GM12878 (cell line): Measurements from ENCODE around the gene SHC2. TPM values are rescaled to one million over a fixed set of nuclear protein-coding genes. Genes with fewer than 3 reads are reported as not detected.

Experiments
- CHD2 ChIP-seq: IDR thresholded peaks from 2 replicates; pipeline ENCODE4 v1.6.1; 2011; ENCODE audit warnings: low read depth, low read length, improper control_type of control experiment, borderline replicate concordance
- CREB1 ChIP-seq: IDR thresholded peaks from 2 replicates; pipeline ENCODE4 v1.6.1; 2012; ENCODE audit warnings: low read depth, mild to moderate bottlenecking, inconsistent platforms
- EZH2 ChIP-seq: IDR thresholded peaks from 2 replicates; pipeline ENCODE4 v1.6.1; 2012; ENCODE audit warnings: low read depth, mild to moderate bottlenecking, control low read depth, inconsistent platforms, low read length, borderline replicate concordance; ENCODE audit not compliant: control insufficient read depth
- GATAD2B ChIP-seq: fragments of 450-650 bp; conservative IDR thresholded peaks from 2 replicates; pipeline ENCODE4 v1.6.1; 2017; ENCODE audit warnings: low read depth, mild to moderate bottlenecking, moderate library complexity
- MEF2B ChIP-seq: fragments of 450-650 bp; IDR thresholded peaks from 2 replicates; pipeline ENCODE4 v1.6.1; 2018; ENCODE audit warnings: mild to moderate bottlenecking, moderate library complexity; ENCODE audit not compliant: partially characterized antibody, poor library complexity, severe bottlenecking
- NFIC ChIP-seq: IDR thresholded peaks from 2 replicates; pipeline ENCODE4 v1.6.1; 2012; ENCODE audit warnings: low read depth, mild to moderate bottlenecking, inconsistent platforms, low read length, moderate library complexity
- NFXL1 ChIP-seq: fragments of 450-650 bp; IDR thresholded peaks from 2 replicates; pipeline ENCODE4 v1.6.1; 2017; ENCODE audit warnings: antibody characterized with exemption, mild to moderate bottlenecking, borderline replicate concordance
- POLR2A ChIP-seq: IDR thresholded peaks from 2 replicates; pipeline ENCODE4 v1.6.1; 2011; ENCODE audit warnings: low read depth, mild to moderate bottlenecking, low read length
- POLR2AphosphoS5 ChIP-seq: IDR thresholded peaks from 2 replicates; pipeline ENCODE4 v1.6.1; 2011; ENCODE audit warnings: mild to moderate bottlenecking, low read length, inconsistent platforms
- POU2F2 ChIP-seq: IDR thresholded peaks from 3 replicates; pipeline ENCODE4 v1.6.1; 2011; ENCODE audit warnings: low read depth, mild to moderate bottlenecking, low read length, borderline replicate concordance
- SIX5 ChIP-seq: IDR thresholded peaks from 2 replicates; pipeline ENCODE4 v1.6.1; 2011; ENCODE audit warnings: mild to moderate bottlenecking, low read depth, low read length, moderate library complexity; ENCODE audit not compliant: severe bottlenecking
- SRF ChIP-seq, 2 experiments: IDR thresholded peaks; 2 replicates each; pipeline ENCODE4 v1.6.1; 2011; ENCODE audit warnings: low read depth in 2 of 2, low read length in 2 of 2, mild to moderate bottlenecking in 1 of 2, moderate library complexity in 1 of 2
- STAT1 ChIP-seq: fragments of 450-650 bp; conservative IDR thresholded peaks from 2 replicates; pipeline ENCODE4 v1.6.1; 2014; ENCODE audit warnings: antibody characterized with exemption, mild to moderate bottlenecking
- WRNIP1 ChIP-seq: IDR thresholded peaks from 2 replicates; pipeline ENCODE4 v1.6.1; 2011; ENCODE audit warnings: low read depth, low read length, improper control_type of control experiment, borderline replicate concordance
- ZNF217 ChIP-seq: fragments of 450-650 bp; IDR thresholded peaks from 2 replicates; pipeline ENCODE4 v1.6.1; 2017; ENCODE audit warnings: antibody characterized with exemption, mild to moderate bottlenecking
- ZNF24 ChIP-seq: fragments of 450-650 bp; IDR thresholded peaks from 2 replicates; pipeline ENCODE4 v1.6.1; 2017; ENCODE audit warnings: antibody characterized with exemption, mild to moderate bottlenecking
- ZZZ3 ChIP-seq: IDR thresholded peaks from 2 replicates; pipeline ENCODE4 v1.6.1; 2011; ENCODE audit warnings: low read depth; ENCODE audit not compliant: control insufficient read depth, insufficient read length
- polyA plus RNA-seq, 11 experiments: library from polyadenylated mRNA; depleted of rRNA in 4 of 11; unstranded in 6 of 11; stranded (reverse) in 5 of 11; fragments of >200 nt; fragmentation: Nextera tagmentation in 4 of 11; fragmentation: Illumina TruSeq in 1 of 11; extraction: Ambion mirVana in 4 of 11; extraction: Trizol in 1 of 11; gene quantifications; 1 replicate in 1 of 11; 2 replicates in 10 of 11; pipeline versions ENCODE4 v1.2.1 to v1.2.3, GENCODE V29; 2011 to 2016; ENCODE audit warnings: inconsistent platforms in 2 of 11, missing spikeins in 2 of 11, low read depth in 1 of 11
- total RNA-seq, 4 experiments: library from RNA; depleted of rRNA in 3 of 4; stranded (reverse); fragments of >200 nt in 3 of 4; fragmentation: Illumina TruSeq in 1 of 4; extraction: Trizol in 1 of 4; gene quantifications; 2 replicates each; pipeline versions ENCODE4 v1.2.1 to v1.2.3, GENCODE V29; 2013 to 2021
- TF ChIP-seq, protein P1 (sequence below): fragments of 450-650 bp; IDR thresholded peaks from 2 replicates; pipeline ENCODE4 v1.6.1; 2014; ENCODE audit warnings: mild to moderate bottlenecking
- TF ChIP-seq, protein P2 (sequence below): fragments of 450-650 bp; conservative IDR thresholded peaks from 2 replicates; pipeline ENCODE4 v1.6.1; 2017; ENCODE audit warnings: mild to moderate bottlenecking, moderate library complexity
- TF ChIP-seq, protein P3 (sequence below), 3 experiments: IDR thresholded peaks in 2 of 3; conservative IDR thresholded peaks in 1 of 3; 2 replicates each; pipeline ENCODE4 v1.5.1; 2011; ENCODE audit warnings: low read depth in 3 of 3, low read length in 3 of 3, mild to moderate bottlenecking in 3 of 3, control low read depth in 2 of 3, moderate library complexity in 2 of 3, inconsistent platforms in 1 of 3, mixed read lengths in 1 of 3; ENCODE audit not compliant: control insufficient read depth in 2 of 3, insufficient read depth in 1 of 3; ENCODE audit errors: extremely low read depth in 1 of 3
- TF ChIP-seq, protein P4 (sequence below): fragments of 450-650 bp; formaldehyde crosslinking; IDR thresholded peaks from 2 replicates; pipeline ENCODE4 v1.5.0; 2022; ENCODE audit warnings: mild to moderate bottlenecking, missing genetic modification characterization

The SHC2 gene
- total and polyA plus RNA-seq, 10 of the 15 experiments (the other 5 are each of a cell fraction or from before 2014, with no cell fraction given): 0.08 TPM; not detected in 9

DNA sequence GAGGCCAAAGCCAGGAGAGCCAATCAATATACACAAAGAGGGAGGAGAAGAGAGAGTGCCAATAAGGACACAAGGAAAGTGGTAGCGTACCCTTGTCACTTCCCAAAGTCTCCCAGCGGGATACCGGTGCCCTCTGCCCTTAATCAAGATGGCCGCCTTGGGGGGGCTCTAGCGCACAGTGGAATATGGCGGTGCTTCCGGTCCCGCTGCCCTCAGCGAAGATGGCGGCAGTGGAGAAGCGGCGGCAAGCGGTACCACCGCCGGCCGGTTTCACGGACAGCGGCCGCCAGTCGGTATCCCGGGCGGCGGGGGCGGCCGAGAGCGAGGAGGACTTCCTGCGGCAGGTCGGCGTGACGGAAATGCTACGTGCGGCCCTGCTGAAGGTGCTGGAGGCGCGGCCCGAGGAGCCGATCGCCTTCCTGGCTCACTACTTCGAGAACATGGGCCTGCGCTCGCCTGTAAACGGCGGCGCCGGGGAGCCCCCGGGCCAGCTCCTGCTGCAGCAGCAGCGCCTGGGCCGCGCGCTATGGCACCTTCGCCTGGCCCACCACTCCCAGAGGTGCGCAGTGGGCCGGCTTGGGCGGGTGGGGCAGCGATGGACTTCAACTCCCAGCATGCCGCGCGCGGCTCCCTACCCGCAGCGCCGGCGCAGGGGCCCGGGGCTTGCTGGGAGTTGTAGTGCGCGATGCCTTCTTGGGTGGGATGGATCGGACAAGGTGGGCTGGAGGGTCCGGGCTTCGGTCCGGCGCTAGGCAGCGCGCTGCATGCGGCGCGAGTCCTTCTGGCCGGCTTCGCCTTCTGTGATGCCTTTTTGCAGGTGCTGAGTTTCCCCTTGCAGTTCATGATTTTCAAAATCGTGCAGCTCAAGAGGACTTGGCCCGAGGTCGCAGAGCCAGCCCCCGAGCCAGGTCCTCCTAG, 46.7 kb upstream of the SHC2 start, which contains the start of gene TPGS1 (continued):
- TF ChIP-seq EZH2 (no peak), NFXL1 (no peak), ZNF217 (no peak), SIX5 (peak; percentile 97), POU2F2 (0 out of 3 replicates have a peak, but pooled peaks have one; percentile 3), ZNF24 (no peak), ZZZ3 (no peak), POLR2A (peak; percentile 87), NFIC (no peak), GATAD2B (no peak; the same call in 1 of the 2 replicates), CHD2 (no peak; the same call in 1 of the 2 replicates), STAT1 (no peak), CREB1 (peak; percentile 79), SRF (IDR thresholded peaks at IDR 0.05; ENCODE audit: low read depth in 2 of 2, low read length in 2 of 2) (peak; percentile 51 to 75; a peak in 3 of 4 replicates), MEF2B (no peak), WRNIP1 (no peak), POLR2AphosphoS5 (peak; percentile 55; the same call in 1 of the 2 replicates)
- TF ChIP-seq, protein P1, sequence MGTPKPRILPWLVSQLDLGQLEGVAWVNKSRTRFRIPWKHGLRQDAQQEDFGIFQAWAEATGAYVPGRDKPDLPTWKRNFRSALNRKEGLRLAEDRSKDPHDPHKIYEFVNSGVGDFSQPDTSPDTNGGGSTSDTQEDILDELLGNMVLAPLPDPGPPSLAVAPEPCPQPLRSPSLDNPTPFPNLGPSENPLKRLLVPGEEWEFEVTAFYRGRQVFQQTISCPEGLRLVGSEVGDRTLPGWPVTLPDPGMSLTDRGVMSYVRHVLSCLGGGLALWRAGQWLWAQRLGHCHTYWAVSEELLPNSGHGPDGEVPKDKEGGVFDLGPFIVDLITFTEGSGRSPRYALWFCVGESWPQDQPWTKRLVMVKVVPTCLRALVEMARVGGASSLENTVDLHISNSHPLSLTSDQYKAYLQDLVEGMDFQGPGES: 0 out of 2 replicates have a peak, but pooled peaks have one; percentile 43
- TF ChIP-seq, protein P2, sequence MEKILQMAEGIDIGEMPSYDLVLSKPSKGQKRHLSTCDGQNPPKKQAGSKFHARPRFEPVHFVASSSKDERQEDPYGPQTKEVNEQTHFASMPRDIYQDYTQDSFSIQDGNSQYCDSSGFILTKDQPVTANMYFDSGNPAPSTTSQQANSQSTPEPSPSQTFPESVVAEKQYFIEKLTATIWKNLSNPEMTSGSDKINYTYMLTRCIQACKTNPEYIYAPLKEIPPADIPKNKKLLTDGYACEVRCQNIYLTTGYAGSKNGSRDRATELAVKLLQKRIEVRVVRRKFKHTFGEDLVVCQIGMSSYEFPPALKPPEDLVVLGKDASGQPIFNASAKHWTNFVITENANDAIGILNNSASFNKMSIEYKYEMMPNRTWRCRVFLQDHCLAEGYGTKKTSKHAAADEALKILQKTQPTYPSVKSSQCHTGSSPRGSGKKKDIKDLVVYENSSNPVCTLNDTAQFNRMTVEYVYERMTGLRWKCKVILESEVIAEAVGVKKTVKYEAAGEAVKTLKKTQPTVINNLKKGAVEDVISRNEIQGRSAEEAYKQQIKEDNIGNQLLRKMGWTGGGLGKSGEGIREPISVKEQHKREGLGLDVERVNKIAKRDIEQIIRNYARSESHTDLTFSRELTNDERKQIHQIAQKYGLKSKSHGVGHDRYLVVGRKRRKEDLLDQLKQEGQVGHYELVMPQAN: peak; percentile 86
- TF ChIP-seq, protein P3, sequence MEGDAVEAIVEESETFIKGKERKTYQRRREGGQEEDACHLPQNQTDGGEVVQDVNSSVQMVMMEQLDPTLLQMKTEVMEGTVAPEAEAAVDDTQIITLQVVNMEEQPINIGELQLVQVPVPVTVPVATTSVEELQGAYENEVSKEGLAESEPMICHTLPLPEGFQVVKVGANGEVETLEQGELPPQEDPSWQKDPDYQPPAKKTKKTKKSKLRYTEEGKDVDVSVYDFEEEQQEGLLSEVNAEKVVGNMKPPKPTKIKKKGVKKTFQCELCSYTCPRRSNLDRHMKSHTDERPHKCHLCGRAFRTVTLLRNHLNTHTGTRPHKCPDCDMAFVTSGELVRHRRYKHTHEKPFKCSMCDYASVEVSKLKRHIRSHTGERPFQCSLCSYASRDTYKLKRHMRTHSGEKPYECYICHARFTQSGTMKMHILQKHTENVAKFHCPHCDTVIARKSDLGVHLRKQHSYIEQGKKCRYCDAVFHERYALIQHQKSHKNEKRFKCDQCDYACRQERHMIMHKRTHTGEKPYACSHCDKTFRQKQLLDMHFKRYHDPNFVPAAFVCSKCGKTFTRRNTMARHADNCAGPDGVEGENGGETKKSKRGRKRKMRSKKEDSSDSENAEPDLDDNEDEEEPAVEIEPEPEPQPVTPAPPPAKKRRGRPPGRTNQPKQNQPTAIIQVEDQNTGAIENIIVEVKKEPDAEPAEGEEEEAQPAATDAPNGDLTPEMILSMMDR (IDR thresholded peaks at IDR 0.05 in 2 of 3, conservative IDR thresholded peaks at IDR 0.05 in 1 of 3; ENCODE audit: control insufficient read depth in 2 of 3, extremely low read depth in 1 of 3, insufficient read depth in 1 of 3, low read depth in 3 of 3, low read length in 3 of 3): no peak
- TF ChIP-seq, protein P4, sequence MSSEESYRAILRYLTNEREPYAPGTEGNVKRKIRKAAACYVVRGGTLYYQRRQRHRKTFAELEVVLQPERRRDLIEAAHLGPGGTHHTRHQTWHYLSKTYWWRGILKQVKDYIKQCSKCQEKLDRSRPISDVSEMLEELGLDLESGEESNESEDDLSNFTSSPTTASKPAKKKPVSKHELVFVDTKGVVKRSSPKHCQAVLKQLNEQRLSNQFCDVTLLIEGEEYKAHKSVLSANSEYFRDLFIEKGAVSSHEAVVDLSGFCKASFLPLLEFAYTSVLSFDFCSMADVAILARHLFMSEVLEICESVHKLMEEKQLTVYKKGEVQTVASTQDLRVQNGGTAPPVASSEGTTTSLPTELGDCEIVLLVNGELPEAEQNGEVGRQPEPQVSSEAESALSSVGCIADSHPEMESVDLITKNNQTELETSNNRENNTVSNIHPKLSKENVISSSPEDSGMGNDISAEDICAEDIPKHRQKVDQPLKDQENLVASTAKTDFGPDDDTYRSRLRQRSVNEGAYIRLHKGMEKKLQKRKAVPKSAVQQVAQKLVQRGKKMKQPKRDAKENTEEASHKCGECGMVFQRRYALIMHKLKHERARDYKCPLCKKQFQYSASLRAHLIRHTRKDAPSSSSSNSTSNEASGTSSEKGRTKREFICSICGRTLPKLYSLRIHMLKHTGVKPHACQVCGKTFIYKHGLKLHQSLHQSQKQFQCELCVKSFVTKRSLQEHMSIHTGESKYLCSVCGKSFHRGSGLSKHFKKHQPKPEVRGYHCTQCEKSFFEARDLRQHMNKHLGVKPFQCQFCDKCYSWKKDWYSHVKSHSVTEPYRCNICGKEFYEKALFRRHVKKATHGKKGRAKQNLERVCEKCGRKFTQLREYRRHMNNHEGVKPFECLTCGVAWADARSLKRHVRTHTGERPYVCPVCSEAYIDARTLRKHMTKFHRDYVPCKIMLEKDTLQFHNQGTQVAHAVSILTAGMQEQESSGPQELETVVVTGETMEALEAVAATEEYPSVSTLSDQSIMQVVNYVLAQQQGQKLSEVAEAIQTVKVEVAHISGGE (CRISPR knock-in tag): peak; percentile 2; the same call in 1 of the 2 replicates
